ENCODE data around the gene ADAMTS2. TPM values are rescaled to one million over a fixed set of nuclear protein-coding genes. Genes with fewer than 3 reads are reported as not detected.

The ADAMTS2 gene
- polyA plus RNA-seq, 1 experiment: 129 TPM

DNA sequence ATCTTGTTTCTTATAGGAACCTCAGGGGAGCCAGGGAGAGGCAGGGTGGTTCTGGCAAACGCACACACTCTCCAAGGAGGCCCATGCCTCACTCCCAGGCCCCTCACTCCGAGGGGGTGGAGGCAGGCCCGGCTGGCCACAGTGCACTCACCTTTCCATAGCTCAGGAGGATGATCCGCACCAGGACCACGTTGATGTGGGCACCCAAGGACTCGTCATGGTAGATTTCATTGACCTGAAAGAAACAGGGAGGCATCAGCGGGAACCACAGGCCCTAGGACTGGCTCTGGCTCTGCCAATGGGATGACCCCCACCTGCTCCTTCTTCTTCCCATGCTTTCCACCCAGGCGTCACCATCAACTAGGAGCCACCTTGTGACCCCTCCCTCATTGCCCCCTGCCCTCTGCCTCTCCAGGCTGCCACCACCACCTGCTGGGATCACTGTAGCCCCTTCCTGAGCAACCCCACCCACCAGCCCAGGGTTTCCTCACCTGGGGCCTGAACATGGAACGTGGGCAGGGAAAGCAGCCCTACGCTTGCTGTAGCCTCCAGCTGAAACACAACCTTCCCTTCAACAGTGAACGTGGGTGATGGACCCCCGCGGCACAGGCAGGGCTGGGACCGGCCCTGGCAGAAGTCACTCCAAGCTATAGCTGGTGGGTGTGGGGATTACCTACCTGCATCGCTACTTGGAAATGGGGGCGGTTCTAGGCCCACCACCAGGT lies 164.2 kb downstream of the ADAMTS2 start:
- POLR2A ChIA-PET: no interaction called here
- TF ChIP-seq, protein P1, sequence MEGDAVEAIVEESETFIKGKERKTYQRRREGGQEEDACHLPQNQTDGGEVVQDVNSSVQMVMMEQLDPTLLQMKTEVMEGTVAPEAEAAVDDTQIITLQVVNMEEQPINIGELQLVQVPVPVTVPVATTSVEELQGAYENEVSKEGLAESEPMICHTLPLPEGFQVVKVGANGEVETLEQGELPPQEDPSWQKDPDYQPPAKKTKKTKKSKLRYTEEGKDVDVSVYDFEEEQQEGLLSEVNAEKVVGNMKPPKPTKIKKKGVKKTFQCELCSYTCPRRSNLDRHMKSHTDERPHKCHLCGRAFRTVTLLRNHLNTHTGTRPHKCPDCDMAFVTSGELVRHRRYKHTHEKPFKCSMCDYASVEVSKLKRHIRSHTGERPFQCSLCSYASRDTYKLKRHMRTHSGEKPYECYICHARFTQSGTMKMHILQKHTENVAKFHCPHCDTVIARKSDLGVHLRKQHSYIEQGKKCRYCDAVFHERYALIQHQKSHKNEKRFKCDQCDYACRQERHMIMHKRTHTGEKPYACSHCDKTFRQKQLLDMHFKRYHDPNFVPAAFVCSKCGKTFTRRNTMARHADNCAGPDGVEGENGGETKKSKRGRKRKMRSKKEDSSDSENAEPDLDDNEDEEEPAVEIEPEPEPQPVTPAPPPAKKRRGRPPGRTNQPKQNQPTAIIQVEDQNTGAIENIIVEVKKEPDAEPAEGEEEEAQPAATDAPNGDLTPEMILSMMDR (IDR thresholded peaks at IDR 0.05; ENCODE audit: insufficient read depth, low read depth, low read length): no peak
- no peak for DNase-seq (ENCODE audit: low read depth)
- H3K4me3 ChIP-seq (ENCODE audit: low read depth, low read length): no peak overlapping the region
- CTCF ChIA-PET: interaction anchor here (1.1 to 1.4 kb wide), 2 partner anchors 12 to 14 kb away, joined by 3 read pairs; no protein-coding TSS in a partner anchor
- no peaks in the 10 kb centered on the region for H3K27me3 ChIP-seq (ENCODE audit: control insufficient read depth, insufficient read depth, low read length)
- peaks cover 30% of the 10 kb centered on the region for H3K36me3 ChIP-seq (ENCODE audit: control insufficient read depth, insufficient read depth, low read length)

DNA sequence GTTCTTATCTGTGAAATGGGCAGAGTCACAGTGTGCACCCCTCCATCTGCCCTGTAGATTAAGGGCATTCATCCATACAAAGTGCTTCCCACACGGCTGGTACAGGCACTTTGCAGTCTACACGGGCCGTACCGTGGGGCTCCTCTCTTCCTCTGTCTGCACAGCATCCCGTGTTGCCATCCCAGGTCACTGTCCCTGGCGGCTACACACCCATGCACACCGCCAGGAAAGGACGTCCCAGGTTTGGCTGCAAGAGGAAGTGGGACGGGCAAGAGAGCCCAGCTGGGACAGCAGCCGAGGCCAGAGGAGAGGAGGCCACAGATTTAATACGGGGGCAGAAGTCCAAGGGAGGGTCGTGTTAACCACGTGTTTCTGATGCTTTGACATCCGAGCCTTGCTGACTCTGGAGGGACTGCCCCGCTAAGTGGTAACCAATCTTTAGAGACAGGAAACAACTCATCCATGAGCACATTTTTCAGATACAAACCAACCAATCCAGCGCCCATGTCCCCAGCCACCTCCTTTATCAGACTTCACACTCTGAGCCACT lies 165.1 kb downstream of the ADAMTS2 start:
- TF ChIP-seq, protein P1 (IDR thresholded peaks at IDR 0.05; ENCODE audit: insufficient read depth, low read depth, low read length): no peak
- ChIA-PET POLR2A (no interaction called here), CTCF (no interaction called here)
- DNase-seq (ENCODE audit: low read depth): no peak
- Histone ChIP-seq H3K27me3 (ENCODE audit: control insufficient read depth, insufficient read depth, low read length) (no peaks in the 10 kb centered on the region), H3K4me3 (ENCODE audit: low read depth, low read length) (no peak overlapping the region), H3K36me3 (ENCODE audit: control insufficient read depth, insufficient read depth, low read length) (peaks cover 31% of the 10 kb centered on the region)

DNA sequence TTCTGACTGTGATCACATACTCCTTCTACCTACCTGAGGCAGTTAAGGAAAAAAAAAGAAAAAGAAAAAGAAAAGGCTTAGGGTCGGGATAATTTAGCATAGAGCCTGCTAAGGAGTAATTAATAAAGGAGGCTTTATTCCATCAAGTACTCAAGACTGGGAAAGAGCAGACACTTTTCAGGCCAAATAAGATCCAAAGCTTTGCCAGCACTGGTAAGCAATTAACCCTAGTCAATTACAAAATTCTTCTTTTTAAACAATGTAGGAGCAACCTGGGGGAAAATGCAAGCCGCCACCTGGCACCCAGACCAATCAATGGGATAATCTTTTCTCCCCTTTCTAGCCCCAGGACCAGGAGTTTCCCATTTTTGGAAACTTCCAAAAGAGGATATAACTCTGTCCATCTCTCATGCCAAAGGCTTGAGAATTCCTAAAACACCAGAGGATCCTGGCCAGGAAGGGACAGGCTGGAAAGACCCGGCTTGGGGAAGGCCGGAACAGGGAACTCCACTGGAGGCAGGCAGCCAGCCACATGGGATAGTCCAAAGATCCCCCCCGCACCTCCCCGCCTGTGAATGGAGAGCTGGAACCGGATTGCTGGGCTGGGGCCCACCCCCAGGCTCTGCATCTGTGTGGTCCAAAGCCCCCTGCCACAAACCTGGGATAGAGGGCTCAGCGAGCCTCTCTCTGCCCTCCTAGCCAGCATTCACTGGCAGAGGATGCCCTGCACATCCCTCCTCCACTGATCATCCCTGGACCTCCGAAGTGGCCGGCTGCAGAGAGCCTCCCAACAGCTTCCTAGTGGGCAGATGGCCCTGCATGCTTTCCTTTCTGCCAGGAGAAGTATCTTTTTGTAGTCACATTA lies 167.3 kb downstream of the ADAMTS2 start:
- CTCF ChIA-PET: interaction anchor here (1.2 kb wide), 1 partner anchor 11 kb away, joined by 4 read pairs; no protein-coding TSS in a partner anchor
- DNase-seq (ENCODE audit: low read depth): no peak
- POLR2A ChIA-PET: no interaction called here
- Histone ChIP-seq H3K36me3 (ENCODE audit: control insufficient read depth, insufficient read depth, low read length) (peaks cover 30% of the 10 kb centered on the region), H3K27me3 (ENCODE audit: control insufficient read depth, insufficient read depth, low read length) (no peaks in the 10 kb centered on the region), H3K4me3 (ENCODE audit: low read depth, low read length) (no peak overlapping the region)
- TF ChIP-seq, protein P1 (IDR thresholded peaks at IDR 0.05; ENCODE audit: insufficient read depth, low read depth, low read length): no peak

DNA sequence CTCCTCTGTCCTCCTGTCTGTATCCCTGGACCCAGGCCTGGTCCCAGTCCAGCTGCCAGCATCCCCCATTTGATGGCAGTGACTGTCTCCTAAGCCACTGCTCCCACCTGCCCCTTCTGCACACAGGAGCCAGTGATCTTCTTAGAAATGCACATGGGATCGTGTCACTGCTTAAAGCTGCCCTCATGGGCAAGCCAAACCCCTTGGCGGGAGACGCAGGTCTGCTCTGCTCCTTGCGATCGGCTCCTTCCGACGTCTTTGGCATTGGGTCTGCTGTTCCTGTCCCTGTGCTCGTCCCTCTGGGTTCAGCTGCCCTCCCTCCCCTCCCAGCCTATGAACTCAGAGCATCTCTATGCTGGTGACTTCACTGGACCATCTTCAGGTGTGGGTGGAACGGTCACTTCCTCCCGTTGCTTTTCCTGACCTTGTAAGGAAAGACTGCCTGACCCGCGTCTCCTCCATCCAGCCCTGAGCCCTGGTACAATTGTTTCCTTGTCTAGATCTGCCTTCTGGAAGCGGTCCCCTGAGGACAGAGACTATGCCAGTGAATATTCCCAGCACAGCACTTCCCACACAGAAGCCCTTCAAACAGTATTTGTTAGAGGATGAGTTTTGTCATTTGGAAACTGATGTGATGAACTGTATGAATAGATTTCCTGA lies 168.6 kb downstream of the ADAMTS2 start:
- Histone ChIP-seq H3K4me3 (ENCODE audit: low read depth, low read length) (no peak overlapping the region), H3K36me3 (ENCODE audit: control insufficient read depth, insufficient read depth, low read length) (peaks cover 29% of the 10 kb centered on the region), H3K27me3 (ENCODE audit: control insufficient read depth, insufficient read depth, low read length) (no peaks in the 10 kb centered on the region)
- CTCF ChIA-PET: interaction anchor here (0.6 to 2.1 kb wide), 2 partner anchors 11 to 356 kb away, joined by 3 to 8 read pairs; no protein-coding TSS in a partner anchor
- DNase-seq (ENCODE audit: low read depth): no peak
- POLR2A ChIA-PET: no interaction called here
- TF ChIP-seq, protein P1 (IDR thresholded peaks at IDR 0.05; ENCODE audit: insufficient read depth, low read depth, low read length): no peak
